Tibial artery (tissue), 4 donors: Measurements from ENCODE around the gene CD3E.
"Not testable (repeated sequence)": the region's sequence is repeated elsewhere in the genome, so short reads cannot be mapped to it uniquely, and the experiment has no call there.

Source experiments
- DNase-seq, 2 donors: peaks; one replicate each; pipeline ENCODE4 v3.0.0-alpha.2; 2019
- H3K27ac ChIP-seq, 2 donors: fragments of 200-600 bp; sonication (generic) in 1 of 2; 1 replicate in 1 of 2; 2 replicates in 1 of 2; pipeline ENCODE4 v1.5.1; 2018 to 2019; ENCODE audit warnings: mild to moderate bottlenecking in 1 of 2
- H3K27me3 ChIP-seq, 2 donors: fragments of 200-600 bp; sonication (generic) in 1 of 2; one replicate each; pipeline versions ENCODE4 v1.5.1 to v1.6.0; 2016 to 2019
- H3K36me3 ChIP-seq, 3 donors: fragments of 200-600 bp; sonication (generic) in 2 of 3; one replicate each; pipeline ENCODE4 v1.5.1; 2016 to 2019; ENCODE audit warnings: mild to moderate bottlenecking in 2 of 3
- H3K4me1 ChIP-seq, 4 donors: fragments of 200-600 bp; sonication (generic) in 2 of 4; 1 replicate in 3 of 4; 2 replicates in 1 of 4; pipeline ENCODE4 v1.5.1; 2016 to 2019
- H3K4me3 ChIP-seq, 2 donors: fragments of 200-600 bp; sonication (generic) in 1 of 2; 1 replicate in 1 of 2; 2 replicates in 1 of 2; pipeline ENCODE4 v1.5.1; 2018 to 2019; ENCODE audit warnings: mild to moderate bottlenecking in 2 of 2
- H3K9me3 ChIP-seq, 3 donors: fragments of 200-600 bp; sonication (generic) in 1 of 3; one replicate each; pipeline ENCODE4 v1.5.1; 2016 to 2019
- intact Hi-C: fragments of 100-400 bp; cut with DNase I; formaldehyde crosslinking; loops from one replicate; pipeline ENCODE4 v1.15.0; 2023; ENCODE audit warnings: low total_unique reads
- TF ChIP-seq, protein P1 (sequence below), 2 experiments: fragments of 200-600 bp in 1 of 2; fragments of 450-650 bp in 1 of 2; IDR thresholded peaks; one replicate each; pipeline ENCODE4 v1.5.1; 2017 to 2019; ENCODE audit warnings: antibody characterized with exemption in 2 of 2, mild to moderate bottlenecking in 1 of 2, moderate library complexity in 1 of 2

The CD3E gene

GRCh38 chr11:118301600-118302195, 2.8 kb upstream of the CD3E start:
- no peaks in the 10 kb centered on the region for H3K9me3 ChIP-seq
- H3K27me3 ChIP-seq: peaks cover 0 to 10% of the 10 kb centered on the region in 2 donors
- TF ChIP-seq, protein P1, sequence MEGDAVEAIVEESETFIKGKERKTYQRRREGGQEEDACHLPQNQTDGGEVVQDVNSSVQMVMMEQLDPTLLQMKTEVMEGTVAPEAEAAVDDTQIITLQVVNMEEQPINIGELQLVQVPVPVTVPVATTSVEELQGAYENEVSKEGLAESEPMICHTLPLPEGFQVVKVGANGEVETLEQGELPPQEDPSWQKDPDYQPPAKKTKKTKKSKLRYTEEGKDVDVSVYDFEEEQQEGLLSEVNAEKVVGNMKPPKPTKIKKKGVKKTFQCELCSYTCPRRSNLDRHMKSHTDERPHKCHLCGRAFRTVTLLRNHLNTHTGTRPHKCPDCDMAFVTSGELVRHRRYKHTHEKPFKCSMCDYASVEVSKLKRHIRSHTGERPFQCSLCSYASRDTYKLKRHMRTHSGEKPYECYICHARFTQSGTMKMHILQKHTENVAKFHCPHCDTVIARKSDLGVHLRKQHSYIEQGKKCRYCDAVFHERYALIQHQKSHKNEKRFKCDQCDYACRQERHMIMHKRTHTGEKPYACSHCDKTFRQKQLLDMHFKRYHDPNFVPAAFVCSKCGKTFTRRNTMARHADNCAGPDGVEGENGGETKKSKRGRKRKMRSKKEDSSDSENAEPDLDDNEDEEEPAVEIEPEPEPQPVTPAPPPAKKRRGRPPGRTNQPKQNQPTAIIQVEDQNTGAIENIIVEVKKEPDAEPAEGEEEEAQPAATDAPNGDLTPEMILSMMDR (IDR thresholded peaks at IDR 0.05): no peak
- DNase-seq: no peak
- H3K4me1 ChIP-seq: no peaks in the 10 kb centered on the region
- no peak overlapping the region for H3K27ac ChIP-seq
- intact Hi-C loops: no loop called here
- H3K4me3 ChIP-seq: no peak overlapping the region
- no peaks in the 10 kb centered on the region for H3K36me3 ChIP-seq

DNA sequence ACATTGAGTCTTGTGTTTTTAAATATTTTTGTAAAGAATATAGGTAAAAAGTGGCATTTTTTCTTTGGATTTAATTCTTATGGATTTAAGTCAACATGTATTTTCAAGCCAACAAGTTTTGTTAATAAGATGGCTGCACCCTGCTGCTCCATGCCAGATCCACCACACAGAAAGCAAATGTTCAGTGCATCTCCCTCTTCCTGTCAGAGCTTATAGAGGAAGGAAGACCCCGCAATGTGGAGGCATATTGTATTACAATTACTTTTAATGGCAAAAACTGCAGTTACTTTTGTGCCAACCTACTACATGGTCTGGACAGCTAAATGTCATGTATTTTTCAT, 333 bp upstream of the CD3E start:
- Histone ChIP-seq H3K27ac (no peak overlapping the region), H3K36me3 (no peaks in the 10 kb centered on the region), H3K9me3 (no peaks in the 10 kb centered on the region), H3K27me3 (peaks cover 0 to 10% of the 10 kb centered on the region in 2 donors), H3K4me3 (no peak overlapping the region), H3K4me1 (no peaks in the 10 kb centered on the region)
- intact Hi-C loops: no loop called here
- TF ChIP-seq, protein P1 (IDR thresholded peaks at IDR 0.05): no peak
- no peak for DNase-seq

DNA sequence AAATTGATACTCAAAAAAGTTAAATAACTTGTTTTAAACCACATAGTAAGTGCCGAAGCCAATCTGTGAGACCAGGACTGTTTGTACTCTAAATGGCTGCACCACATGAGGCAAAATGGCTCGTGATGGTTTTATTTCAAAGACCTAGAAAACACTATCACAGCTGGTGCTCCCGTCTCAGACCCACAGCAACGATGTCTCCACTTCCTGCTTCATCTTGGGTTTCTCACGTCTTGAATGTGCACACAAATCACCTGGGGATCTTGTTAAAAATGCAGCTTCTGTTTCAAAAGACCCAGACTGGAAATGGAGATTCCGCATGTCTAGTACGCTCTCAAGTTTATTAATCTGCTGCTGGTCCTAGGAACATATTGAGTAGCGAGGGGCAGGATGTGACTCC, 1.2 kb downstream of the CD3E start:
- Histone ChIP-seq H3K4me3 (no peak overlapping the region), H3K4me1 (no peaks in the 10 kb centered on the region)

DNA sequence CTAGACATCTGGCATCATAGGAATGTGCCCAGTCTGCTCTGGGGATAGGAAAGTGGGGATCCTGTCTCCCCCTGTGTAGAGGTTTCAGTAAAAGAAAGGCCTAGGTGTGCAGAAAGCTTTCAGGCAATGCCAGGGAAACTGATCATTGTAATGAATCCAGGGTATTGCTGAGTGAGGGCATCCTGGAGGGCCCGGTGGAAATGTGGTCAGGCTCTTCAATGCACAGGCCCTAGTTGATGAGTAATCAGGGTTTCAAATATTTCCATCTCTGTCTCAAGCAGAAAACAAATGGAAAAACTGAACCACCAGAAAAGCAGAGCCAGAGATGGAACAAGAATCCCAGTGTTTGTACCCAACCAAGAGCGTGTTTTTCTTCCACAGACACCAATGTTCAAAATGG, 2.0 kb downstream of the CD3E start:
- no peak overlapping the region for H3K4me3 ChIP-seq
- TF ChIP-seq, protein P1 (IDR thresholded peaks at IDR 0.05): no peak
- H3K27me3 ChIP-seq: peaks cover 0 to 13% of the 10 kb centered on the region in 2 donors
- no peaks in the 10 kb centered on the region for H3K9me3 ChIP-seq
- H3K36me3 ChIP-seq: no peaks in the 10 kb centered on the region
- intact Hi-C loops: no loop called here
- no peaks in the 10 kb centered on the region for H3K4me1 ChIP-seq
- H3K27ac ChIP-seq: no peak overlapping the region
- no peak for DNase-seq

More for the DNA sequence above, 1.2 kb downstream of the CD3E start:
- H3K36me3 ChIP-seq: no peaks in the 10 kb centered on the region
- H3K27me3 ChIP-seq: peaks cover 0 to 10% of the 10 kb centered on the region in 2 donors
- DNase-seq: no peak
- H3K9me3 ChIP-seq: no peaks in the 10 kb centered on the region
- TF ChIP-seq, protein P1 (IDR thresholded peaks at IDR 0.05): no peak
- intact Hi-C loops: no loop called here
- H3K27ac ChIP-seq: no peak overlapping the region

DNA sequence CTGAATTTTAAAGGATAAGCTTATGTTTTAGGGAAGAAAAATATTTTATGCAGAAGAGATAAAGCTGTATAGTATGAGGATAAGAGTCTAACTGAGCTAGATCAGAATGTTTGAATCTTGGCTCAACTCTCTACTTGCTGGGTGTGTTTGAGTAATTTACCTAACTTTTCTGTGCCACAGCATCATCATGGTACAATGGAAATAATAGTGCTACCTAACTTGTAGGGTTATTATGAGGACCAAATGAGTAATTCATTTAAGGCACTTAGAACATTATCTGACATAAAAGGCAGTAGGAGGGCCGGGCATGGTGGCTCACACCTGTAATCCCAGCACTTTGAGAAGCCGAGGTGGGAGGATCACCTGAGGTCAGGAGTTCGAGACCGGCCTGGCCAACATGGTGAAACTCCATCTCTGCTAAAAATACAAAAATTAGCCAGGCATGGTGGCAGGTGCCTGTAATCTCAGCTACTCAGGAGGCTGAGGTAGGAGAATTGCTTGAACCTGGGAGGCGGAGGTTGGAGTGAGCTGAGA, 4.5 kb downstream of the CD3E start:
- H3K9me3 ChIP-seq, H3K36me3 ChIP-seq, H3K4me1 ChIP-seq, intact Hi-C loops, H3K4me3 ChIP-seq, DNase-seq, H3K27ac ChIP-seq: not testable (repeated sequence)
- peaks cover 0 to 27% of the 10 kb centered on the region in 2 donors for H3K27me3 ChIP-seq

DNA sequence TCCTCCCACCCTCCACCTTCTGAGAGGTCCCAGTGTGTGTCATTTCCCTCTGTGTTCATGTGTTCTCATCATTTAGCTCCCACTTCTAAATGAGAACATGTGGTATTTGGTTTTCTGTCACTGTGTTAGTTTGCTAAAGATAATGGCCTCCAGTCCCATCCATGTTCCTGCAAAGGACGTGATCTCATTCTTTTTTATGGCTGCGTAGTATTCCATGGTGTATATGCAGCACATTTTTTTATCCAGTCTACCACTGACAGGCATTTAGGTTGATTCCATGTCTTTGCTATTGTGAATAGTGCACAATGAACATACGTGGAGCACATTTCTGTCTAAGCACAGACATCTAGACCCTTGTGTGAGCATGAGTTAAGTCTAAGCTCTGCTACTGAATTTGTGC, 5.7 kb downstream of the CD3E start:
- no peak overlapping the region for H3K4me3 ChIP-seq
- peaks cover 0 to 33% of the 10 kb centered on the region in 2 donors for H3K27me3 ChIP-seq
- TF ChIP-seq, protein P1 (IDR thresholded peaks at IDR 0.05): no peak
- no peak for DNase-seq
- H3K36me3 ChIP-seq: no peaks in the 10 kb centered on the region
- peaks cover 0 to 2% (median 0%) of the 10 kb centered on the region in 4 donors for H3K4me1 ChIP-seq
- no peaks in the 10 kb centered on the region for H3K9me3 ChIP-seq
- H3K27ac ChIP-seq: no peak overlapping the region
- intact Hi-C loops: no loop called here
